ENCODE data around the gene ACSS1.
"Not testable (repeated sequence)": the region's sequence is repeated elsewhere in the genome, so short reads cannot be mapped to it uniquely, and the experiment has no call there.

ACSS1 gene

DNA sequence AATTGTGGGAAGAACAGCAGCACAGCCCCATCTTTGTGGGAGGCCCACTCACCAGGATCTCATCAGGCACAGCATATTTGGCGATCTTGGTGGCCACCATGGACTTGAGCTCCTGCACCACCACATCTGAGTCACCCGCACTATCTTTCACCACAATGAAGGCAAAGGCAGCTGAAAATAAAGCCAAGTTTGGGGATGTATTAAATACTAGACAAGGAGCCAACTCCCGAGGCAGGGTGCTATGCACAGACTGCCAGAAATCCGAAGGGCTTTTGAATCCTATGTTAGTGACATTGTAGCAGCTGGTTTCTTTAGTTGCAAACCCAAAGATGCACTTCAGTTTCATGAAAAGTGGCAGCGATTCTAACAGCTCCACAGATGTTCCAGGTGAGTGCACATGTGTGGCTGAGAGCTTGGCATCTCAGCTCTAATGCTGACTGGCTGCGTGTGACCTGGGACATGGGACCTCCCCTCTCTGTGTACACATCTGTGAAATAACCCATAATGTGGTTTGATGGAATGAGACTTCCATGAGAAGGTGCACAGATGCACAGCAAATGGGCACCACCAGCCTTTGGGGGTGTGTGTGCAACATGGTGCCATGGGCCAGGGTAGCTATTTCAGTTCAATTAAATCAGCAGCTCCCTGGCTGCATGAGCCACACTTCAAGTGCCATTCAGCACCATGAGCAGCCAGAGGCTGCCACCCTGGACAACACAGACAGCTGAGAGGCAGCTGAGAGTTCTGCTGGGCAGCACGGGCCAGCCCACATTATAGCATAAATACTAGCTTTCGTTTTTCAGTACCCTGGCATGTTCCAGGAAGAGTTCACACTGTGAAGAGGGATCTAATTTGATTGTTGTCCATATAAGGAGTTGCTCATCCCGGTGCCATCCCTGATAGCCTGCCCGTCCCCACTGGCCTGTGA, 48.5 kb downstream of the ACSS1 start:
- no peak for DNase-seq (ENCODE audit: low spot score)

DNA sequence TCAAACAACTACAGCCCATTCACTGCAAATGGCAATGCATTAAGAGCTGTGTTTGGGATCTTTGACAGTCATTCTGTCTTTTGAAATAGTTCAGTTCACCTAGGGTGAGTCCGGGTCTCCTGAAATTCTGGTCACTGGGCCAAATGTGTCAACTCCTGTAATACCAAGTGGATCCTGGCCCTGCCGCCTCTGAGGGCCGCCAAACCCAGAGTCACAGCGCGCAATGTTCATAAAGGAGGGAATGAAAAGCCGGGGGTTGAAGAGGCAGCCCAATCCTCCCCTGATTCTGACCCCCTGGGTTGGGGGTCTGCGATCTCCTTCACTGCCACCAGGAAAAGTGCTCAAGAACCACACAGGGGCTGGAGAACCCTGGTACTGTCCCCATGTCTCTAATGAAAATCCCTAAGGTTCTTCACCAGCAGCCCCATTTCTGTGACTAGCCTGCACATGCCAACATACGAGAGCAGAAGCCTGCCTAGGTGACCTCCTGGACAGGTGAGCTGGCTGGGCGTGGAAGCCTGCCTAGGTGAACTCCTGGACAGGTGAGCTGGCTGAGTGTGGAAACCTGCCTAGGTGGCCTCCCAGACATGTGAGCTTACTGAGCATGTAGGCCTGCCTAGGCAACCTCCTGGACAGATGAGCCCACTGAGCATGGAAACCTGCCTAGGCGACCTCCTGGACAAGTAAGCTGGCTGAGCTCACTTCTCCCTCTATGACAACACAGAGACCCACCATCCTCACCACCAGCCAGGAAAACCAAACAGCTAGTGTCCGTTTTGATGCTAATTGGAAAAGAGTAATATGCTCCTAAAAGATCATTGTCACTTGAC, 49.3 kb downstream of the ACSS1 start:
- no peak for DNase-seq (ENCODE audit: low spot score)

DNA sequence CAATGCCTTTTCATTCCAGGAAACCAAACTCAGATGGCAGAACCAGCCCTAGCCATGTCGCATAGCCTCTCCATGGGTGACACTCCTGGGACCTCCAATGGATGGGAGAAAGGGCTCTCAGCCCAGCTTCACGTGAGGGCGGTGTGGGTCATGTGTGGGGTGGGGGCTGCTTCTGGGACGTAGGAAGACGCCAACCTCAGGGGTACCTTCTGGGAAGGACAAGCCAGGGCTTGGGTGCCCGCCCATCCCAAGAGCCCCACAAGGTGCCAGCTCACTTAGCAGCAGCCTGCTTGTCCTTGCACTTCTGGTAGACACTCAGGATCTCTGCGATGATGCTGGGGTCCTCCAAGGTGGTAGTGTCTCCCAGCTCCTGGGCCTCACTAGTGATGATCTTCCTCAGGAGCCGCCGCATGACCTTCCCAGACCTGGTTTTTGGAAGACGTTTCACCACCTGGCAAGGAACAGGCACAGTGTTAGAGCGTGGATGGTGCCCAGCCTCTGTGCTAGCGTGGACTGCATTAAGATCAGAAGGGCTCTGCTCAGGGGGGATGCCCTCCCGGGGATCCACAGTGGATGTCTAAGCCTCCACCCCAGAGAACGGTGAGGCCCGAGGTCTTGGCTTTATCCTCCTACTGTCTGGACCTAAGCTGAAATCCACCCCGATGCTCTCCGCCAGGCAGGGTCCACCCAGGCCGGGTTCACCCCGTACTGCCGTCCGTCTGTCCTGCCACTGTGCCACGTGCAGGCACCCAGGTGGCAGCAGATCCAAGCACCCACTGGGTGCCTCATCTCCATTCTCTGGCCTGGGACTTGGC, 50.2 kb downstream of the ACSS1 start:
- no peak for DNase-seq (ENCODE audit: low spot score)

DNA sequence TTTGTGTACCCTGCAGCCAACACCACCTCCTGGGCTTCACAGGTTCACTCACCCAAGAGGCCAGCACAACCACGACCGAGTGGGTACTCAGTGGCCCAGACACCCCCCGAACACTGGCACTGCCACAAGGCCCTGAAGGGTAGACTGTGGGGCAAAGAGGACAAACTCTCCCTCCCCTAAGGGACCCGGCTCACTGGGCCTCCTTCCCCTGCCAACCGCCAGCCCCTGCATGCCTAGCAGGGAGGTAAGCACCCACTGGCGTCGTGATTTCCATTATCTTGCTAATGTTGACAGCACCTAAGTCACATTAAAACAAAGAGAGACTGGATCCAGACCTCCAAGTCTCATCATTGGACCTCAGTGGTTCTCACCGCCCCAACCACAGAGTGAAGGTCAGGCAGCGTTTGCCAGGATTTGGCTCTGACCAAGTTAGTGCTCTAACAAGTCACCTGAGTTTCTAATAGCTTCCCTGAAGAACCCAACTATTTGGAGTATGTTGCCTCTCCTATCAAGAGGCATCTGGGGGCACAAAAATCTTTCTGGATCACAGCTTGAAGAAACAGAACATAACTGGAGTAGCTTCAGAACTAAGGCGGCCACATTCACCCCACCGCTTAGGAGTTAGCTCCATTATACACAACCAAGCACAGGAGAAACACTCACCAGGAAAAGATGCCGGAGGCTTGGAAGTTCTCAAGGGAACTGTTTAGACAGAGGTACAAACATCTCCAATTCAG, 51.3 kb downstream of the ACSS1 start:
- no peak for DNase-seq (ENCODE audit: low spot score)

DNA sequence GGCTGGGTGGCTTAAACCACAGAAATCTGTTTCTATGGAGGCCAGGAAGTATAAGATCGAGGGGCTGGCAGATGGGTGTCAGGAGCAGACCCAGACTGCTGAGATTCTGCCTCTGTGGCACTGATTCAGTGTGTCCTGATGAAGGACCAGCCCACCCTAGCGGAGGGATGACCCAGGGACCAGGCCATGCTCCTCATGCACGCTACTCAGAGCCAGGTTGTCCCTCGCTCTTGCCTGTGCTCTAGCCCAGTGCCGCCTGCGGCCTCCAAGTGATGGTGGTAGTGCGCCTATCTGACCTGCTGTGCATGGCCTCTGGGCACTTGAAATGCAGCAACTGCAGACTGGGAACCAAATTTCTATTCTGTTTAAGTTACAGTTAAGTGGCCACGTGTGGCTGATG, 52.3 kb downstream of the ACSS1 start:
- no peak for DNase-seq (ENCODE audit: low spot score)

DNA sequence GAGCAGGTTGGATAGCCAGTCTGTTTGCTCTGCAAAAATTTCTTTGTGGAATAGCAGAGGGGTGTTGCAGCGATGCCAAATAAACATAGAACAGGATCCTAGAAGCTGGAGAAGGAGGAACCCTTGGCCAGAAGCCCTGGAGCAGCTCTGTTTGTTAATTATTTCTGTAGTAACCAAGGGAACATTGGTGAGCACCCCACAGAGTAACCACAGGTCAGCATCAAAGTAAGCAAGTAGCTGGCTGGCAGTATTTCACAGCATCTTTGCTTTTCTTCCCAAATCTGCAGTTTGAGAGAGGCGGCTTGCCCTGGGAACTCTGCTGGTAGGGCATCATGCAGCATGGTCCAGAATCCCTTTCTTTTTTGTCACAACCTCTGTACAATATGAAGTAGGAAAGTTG, 52.7 kb downstream of the ACSS1 start:
- DNase-seq (ENCODE audit: low spot score): no peak

DNA sequence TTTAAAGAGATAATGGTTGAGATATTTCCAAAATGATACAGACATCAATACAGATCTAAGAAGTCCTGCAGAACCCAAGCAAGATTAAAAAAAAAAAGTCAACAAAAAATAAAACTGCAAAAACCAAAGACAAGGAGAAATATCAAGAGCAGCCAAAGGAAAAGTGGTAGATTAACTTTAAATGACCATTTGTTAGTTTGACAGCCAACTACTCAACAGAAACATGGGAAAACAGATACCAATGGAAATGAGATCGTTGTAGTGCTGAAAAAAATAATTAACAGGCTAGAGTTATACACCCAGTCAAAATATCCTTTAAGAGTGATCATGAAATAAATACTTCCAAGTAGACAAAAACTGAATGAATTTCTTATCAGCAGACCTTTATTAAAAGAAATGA, 54.9 kb downstream of the ACSS1 start:
- DNase-seq (ENCODE audit: low spot score): no peak

DNA sequence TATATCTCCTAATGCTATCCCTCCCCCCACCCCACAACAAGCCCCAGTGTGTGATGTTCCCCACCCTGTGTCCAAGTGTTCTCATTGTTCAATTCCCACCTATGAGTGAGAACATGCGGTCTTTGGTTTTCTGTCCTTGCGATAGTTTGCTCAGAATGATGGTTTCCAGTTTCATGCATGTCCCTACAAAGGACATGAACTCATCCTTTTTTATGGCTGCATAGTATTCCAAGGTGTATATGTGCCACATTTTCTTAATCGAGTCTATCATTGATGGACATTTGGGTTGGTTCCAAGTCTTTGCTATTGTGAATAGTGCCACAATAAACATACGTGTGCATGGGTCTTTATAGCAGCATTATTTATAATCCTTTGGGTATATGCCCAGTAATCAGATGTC, 56.6 kb downstream of the ACSS1 start:
- not testable (repeated sequence) for DNase-seq (ENCODE audit: low spot score)

DNA sequence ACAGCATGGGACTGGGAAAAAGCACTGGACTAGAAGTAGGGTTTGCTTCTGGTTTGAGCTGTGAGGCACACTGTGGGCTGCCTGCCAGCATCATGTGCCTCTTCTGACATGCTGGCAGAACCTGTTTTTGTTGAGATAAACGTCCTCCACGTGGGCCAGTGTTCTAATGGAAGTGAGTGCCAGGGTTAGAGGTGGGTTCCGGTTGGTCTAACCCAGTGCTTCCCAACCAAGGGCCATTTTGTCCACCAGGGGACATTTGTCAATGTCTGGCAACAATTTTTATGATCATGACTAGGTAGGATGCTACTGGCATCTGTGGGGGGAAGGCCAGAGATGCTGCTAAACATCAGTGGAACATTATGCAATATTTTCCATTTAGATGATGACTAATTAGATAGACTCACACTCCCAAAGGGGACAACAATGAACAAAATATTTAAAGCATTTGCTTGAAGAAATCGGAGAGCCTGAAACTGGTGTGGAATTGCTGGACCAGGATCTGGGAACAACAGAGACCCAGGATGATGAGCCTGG, 57.6 kb downstream of the ACSS1 start:
- DNase-seq (ENCODE audit: low spot score): no peak

DNA sequence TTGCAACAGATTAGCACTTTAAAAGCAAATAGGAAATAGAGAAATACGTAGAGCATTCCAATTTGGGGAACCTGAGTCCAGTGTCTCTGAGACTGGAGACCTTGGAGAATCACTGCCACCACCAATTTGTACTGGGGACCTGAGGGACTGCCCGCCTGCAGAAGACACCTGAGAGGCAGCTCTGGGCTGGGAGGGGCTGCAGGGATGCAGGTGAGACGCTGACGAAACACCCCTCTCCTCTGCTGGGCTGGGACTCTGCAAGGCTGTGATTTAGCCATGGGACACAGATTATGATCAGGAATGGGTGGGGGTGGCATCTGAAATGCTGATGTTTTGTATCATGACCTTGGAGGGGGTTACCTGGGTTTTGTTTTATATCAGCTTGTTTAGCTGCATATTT, 58.4 kb downstream of the ACSS1 start:
- no peak for DNase-seq (ENCODE audit: low spot score)

DNA sequence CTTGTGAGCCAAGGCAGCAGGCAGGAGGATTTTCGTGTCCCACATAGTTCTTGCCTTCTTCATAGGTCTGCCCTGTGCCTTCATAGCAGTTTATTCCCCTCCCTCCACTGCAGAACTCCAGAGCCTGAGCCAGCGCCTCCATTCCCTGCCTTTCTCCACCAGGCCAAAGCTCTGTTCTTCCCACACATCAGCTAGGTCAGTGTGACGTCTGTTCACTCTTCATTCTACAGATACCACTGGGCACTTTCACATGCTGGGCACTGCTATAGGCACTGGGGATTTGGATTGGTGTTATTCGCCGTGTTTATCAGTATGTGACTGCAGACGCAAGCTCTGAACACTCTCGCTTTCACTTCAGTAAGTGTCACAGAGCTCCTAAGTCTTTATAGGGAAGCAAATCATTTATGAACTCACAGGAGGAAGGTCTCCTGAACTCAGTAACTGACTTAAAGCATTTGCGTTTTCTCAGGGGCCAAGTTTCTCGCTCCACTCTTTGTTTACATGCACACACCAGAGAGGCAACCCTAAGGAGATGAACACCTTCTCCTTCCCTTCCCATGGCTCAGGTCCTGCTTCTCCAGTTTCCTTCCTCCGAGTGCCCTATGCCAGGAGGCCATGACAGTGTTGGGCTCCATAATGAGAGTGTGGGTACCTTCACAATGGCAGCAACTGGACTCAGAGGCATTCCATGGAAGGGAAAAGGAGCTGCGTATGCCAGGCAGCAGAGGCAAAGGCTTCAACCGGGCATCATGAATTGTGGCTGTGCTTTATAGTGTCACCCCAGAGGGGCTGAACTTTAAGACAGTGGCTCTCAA, 59.1 kb downstream of the ACSS1 start:
- no peak for DNase-seq (ENCODE audit: low spot score)

DNA sequence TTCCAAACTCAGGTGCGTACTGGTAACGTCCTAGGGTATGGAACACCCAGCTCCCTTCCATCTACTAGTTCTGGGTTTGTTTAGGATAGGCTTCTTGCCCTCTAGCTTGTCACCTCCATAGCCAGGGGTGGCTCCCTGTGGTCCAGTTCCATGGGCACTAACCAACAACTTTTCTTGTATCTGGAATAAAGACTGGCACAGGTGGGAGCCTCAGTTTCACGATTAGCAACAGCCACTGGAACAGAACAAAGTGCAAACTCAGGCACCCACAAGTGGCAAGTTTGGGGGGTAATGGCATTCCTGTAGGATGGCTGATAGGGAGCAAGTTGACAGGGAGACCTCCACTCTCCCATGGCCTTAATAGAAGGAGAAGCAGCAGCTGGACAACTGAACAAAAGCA, 59.8 kb downstream of the ACSS1 start:
- no peak for DNase-seq (ENCODE audit: low spot score)

DNA sequence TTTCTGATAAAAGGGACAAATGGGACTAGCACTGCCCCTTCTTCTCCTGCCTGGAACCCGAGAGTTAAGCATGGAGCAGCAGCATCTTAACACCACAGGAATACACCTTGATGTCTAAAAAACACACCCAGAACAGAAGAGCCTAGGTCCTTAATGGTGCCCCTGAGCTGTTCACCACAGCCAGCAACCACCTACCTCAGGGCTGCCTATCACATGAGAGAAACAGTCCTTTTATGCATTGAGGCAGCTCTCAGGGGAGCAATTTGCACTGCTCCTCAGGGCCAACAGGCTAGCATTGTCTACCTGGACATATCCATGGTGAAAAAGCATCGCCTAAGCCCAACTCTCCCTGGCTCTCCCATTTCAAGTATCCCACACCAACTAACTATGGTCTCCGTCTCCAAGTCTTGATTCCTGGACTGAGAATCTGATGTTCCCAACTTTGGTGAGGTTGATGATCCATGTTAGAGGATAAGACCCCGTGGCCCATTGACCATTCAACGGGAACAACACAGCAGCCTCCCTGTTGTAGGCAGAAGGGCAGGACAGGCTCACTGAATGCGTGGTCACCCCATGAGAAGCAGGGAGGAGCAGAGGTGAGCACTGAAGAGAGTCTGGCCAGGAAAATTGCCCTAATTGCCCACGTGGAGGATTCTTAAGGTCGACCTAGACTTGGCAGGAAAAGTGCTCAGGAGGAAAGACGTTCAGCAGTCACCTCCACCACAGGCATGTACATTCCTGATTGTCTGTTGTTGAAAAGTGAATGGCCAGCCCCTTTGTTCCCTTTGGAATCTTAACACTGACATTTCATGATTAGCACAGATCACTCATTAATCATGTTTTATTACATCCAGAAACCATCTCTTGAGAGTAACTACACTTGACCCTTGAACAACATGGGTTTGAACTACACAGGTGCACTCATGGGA, 61.2 kb downstream of the ACSS1 start:
- DNase-seq (ENCODE audit: low spot score): no peak

DNA sequence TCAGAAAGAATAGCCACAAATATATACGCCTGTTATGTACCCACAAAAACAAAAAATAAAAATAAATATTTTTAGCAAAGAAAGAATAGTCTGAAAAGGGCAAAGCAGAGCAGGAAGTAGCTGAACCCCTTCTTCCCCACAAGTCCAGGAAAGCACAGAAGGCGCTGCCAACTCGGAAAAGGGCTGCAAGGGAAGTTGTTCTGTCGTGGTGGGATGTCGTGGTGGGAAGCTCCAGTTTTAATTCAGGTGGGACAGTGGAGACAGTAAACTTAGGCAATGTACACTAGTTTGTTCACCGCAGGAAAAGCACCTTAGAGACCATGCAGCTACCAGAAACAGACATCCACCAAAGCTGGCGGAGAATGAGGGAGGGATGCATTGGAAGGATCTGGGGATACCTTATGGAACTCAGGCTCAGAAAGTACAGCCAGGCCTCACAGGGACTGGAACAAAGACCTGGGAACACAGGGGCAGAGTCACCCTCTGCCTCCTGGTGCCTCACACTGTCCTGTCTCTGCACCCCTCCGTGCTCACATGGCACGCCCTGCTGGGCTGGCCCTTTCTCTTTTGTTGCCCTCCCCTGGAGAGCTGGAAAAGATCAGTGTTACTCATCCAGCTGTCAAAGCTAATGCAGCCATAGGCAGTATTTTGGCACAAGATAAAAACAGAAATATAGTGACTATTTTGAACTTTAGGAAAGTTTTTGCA, 62.0 kb downstream of the ACSS1 start:
- DNase-seq (ENCODE audit: low spot score): no peak

DNA sequence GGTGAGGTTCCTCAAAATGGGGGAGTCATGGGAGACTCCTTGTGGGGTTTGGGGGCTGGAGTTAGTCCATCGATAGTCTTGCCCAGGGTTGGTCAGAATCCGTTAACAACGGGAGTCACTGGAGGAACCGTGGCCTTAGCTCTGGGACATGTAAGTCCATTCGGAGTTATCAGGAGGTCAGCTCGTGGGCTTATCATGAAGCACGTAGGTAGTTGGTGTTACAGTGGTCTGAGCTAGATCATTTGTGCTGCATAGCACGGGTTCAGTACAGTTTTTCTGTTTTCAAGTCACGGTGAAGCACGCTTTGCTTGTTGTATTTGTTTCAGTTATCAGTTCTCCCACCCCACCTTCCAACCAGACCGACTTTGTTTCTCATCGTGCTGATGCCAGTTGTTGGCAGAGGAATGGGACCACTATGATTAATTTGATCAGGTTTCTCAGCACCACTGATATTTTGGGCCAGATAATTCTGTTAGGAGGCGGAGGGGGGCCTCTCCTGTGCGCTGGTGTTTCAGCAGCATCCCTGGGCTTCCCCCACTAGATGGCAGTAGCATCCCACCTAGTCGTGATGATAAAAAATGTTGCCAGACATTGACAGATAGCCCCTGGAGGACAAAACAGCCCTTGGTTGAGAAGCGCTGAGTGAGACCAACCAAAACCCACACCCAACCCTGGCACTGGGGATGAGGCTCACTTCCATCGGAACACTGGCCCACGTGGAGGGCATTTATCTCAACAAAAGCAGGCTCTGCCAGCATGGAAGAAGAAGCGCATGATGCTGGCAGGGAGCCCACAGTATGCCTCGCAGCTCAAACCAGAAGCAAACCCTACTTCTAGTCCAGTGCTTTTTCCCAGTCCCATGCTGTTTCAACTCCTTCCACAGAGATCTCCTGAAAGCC, 63.2 kb downstream of the ACSS1 start:
- DNase-seq (ENCODE audit: low spot score): peak; percentile 82

DNA sequence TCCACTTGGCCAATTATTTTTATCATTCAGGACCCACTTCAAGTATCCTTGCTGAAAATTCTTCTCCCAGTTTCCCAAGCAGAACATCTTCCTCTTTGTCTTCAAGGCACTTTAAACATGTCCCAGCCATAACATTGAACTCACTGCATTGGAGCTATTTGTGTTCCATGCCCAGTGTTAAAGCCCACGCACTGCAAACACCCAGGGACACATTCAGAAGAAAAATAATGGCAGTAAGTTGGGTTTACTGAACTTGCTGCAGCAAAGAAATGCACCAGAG, 63.8 kb downstream of the ACSS1 start:
- no peak for DNase-seq (ENCODE audit: low spot score)

DNA sequence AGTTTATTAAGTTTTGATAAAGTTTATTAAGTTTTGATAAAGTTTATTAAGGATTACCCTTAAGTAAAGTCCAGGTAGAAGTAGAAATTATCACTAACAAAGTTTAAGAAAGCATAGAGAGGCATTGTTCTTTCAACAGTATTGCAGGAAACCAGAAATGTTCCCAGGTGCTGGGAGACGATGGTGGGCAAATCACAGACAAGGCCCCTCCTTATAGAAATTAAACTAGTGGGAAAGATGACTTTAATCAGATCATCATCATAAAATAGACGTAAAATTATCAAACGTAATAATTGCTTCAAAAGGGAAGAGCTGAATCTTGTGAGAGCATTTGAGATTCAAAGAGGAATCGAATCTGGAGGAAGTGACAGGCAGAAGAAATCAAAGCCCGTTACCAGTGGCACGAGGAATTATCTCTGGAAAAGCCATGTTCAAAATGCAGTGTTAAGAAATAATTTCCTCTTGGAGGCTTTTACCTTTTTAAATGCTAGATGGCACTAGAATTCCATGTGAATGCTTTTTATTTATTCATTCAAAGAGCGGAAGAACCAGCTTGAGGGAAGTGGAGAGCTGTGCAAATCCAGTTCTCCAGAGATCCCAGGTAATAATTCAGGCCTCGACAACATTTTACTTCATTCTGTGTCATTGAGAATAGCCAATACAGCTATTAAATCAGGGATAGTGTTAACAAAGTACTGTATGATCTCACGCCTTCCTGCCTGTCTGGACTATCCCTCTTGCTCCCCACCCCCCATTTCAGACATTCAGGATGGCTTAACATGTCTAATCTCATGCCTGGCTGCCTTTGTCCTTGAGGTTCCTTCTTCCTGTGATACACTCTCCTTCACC, 64.4 kb downstream of the ACSS1 start:
- DNase-seq (ENCODE audit: low spot score): no peak
